Measurements from ENCODE around the gene OR9A2. TPM values are rescaled to one million over a fixed set of nuclear protein-coding genes. Genes with fewer than 3 reads are reported as not detected.

OR9A2 gene
- total and polyA plus RNA-seq, 4 donors: 0.08 TPM; not detected in 3

GRCh38 chr7:143046426-143046851 is 19.5 kb upstream of the OR9A2 start:
- Histone ChIP-seq H3K27me3 (ENCODE audit: control insufficient read depth in 4 of 4, insufficient read depth in 4 of 4, low read length in 3 of 4) (no peaks in the 10 kb centered on the region), H3K4me3 (ENCODE audit: low read depth in 1 of 3, low read length in 3 of 3) (no peak overlapping the region), H3K9ac (ENCODE audit: low read depth in 1 of 2, low read length in 2 of 2) (no peak overlapping the region), H3K9me3 (ENCODE audit: control insufficient read depth in 4 of 4, low read length in 3 of 4) (no peaks in the 10 kb centered on the region), H3K27ac (ENCODE audit: low read depth in 1 of 2, low read length in 2 of 2) (no peak overlapping the region), H3K4me1 (ENCODE audit: control insufficient read depth in 4 of 4, insufficient read depth in 4 of 4, low read length in 3 of 4) (peaks cover 0 to 2% (median 0%) of the 10 kb centered on the region in 4 donors), H3K36me3 (ENCODE audit: control insufficient read depth in 4 of 4, insufficient read depth in 3 of 4, low read depth in 1 of 4, low read length in 3 of 4) (no peaks in the 10 kb centered on the region)
- 49% methylated on average over 3 of the region's 3 CpGs for WGBS
- no peak for DNase-seq (ENCODE audit: low spot score)
- TF ChIP-seq JUND (IDR thresholded peaks at IDR 0.05): no peak
- TF ChIP-seq TAF1 (conservative IDR thresholded peaks at IDR 0.05): no peak
- no peak for TF ChIP-seq FOXA2 (IDR thresholded peaks at IDR 0.05)
- TF ChIP-seq CTCF (IDR thresholded peaks at IDR 0.05; ENCODE audit: low read depth, low read length, missing input control): no peak
- TF ChIP-seq FOXA1 (IDR thresholded peaks at IDR 0.05): no peak
- TF ChIP-seq REST (IDR thresholded peaks at IDR 0.05): no peak
- no peak for TF ChIP-seq NR2F2 (IDR thresholded peaks at IDR 0.05)
- TF ChIP-seq ATF3 (IDR thresholded peaks at IDR 0.05): no peak
- no peak for TF ChIP-seq RXRA (IDR thresholded peaks at IDR 0.05)
- no peak for TF ChIP-seq HNF4A (conservative IDR thresholded peaks at IDR 0.05)
- no peak for TF ChIP-seq HNF4G (IDR thresholded peaks at IDR 0.05)
- TF ChIP-seq RAD21 (IDR thresholded peaks at IDR 0.05): no peak
- no peak for TF ChIP-seq YY1 (IDR thresholded peaks at IDR 0.05)
- TF ChIP-seq GABPA (IDR thresholded peaks at IDR 0.05 in 1 of 2, conservative IDR thresholded peaks at IDR 0.05 in 1 of 2): no peak
- TF ChIP-seq MAX (IDR thresholded peaks at IDR 0.05): no peak
- TF ChIP-seq EGR1 (IDR thresholded peaks at IDR 0.05; ENCODE audit: low read depth in 2 of 2): no peak

GRCh38 chr7:143043391-143043790 is 16.5 kb upstream of the OR9A2 start:
- Histone ChIP-seq H3K4me3 (ENCODE audit: low read depth in 1 of 3, low read length in 3 of 3) (no peak overlapping the region), H3K9me3 (ENCODE audit: control insufficient read depth in 4 of 4, low read length in 3 of 4) (no peaks in the 10 kb centered on the region), H3K27ac (ENCODE audit: low read depth in 1 of 2, low read length in 2 of 2) (no peak overlapping the region), H3K9ac (ENCODE audit: low read depth in 1 of 2, low read length in 2 of 2) (no peak overlapping the region), H3K36me3 (ENCODE audit: control insufficient read depth in 4 of 4, insufficient read depth in 3 of 4, low read depth in 1 of 4, low read length in 3 of 4) (no peaks in the 10 kb centered on the region), H3K27me3 (ENCODE audit: control insufficient read depth in 4 of 4, insufficient read depth in 4 of 4, low read length in 3 of 4) (no peaks in the 10 kb centered on the region), H3K4me1 (ENCODE audit: control insufficient read depth in 4 of 4, insufficient read depth in 4 of 4, low read length in 3 of 4) (peaks cover 0 to 2% (median 0%) of the 10 kb centered on the region in 4 donors)
- 59% methylated on average over 2 of the region's 2 CpGs for WGBS
- DNase-seq (ENCODE audit: low spot score): no peak
- TF ChIP-seq FOXA1 (IDR thresholded peaks at IDR 0.05) (no peak), JUND (IDR thresholded peaks at IDR 0.05) (no peak), TAF1 (conservative IDR thresholded peaks at IDR 0.05) (no peak), HNF4G (IDR thresholded peaks at IDR 0.05) (no peak), RAD21 (IDR thresholded peaks at IDR 0.05) (no peak), EGR1 (IDR thresholded peaks at IDR 0.05; ENCODE audit: low read depth in 2 of 2) (no peak), NR2F2 (IDR thresholded peaks at IDR 0.05) (no peak), ZBTB33 (IDR thresholded peaks at IDR 0.05) (no peak), ATF3 (IDR thresholded peaks at IDR 0.05) (no peak), REST (IDR thresholded peaks at IDR 0.05) (no peak), CTCF (IDR thresholded peaks at IDR 0.05; ENCODE audit: low read depth, low read length, missing input control) (no peak), HNF4A (conservative IDR thresholded peaks at IDR 0.05) (no peak), YY1 (IDR thresholded peaks at IDR 0.05) (no peak)

Data from liver (tissue), 9 donors.